ENCODE data around the gene RBL2. TPM values are rescaled to one million over a fixed set of nuclear protein-coding genes. Genes with fewer than 3 reads are reported as not detected.

Gene RBL2
- total RNA-seq, 1 experiment from 2014 or later = 33.4 TPM

DNA sequence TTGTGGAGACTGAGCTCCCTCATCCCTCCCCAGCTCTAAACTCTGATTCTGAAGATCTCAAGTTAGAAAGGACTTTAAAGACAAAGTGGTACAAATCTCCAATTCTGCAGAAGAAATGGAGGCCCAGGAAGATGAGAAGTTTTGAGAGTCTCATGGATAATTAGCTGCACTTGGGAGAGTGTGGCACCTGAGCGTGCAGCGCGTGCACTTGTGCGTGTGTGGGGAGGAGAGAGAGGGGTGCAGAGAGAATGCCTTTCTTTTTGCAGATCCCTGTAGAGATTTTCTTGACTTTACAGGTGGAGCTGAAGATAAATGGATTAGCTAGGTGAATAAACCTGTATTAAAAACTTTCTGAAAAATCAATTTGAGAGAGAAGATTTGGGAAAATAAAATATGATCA lies 83.6 kb downstream of the RBL2 start:
- DNase-seq (ENCODE audit: low read depth, low spot score) (no peak), ATAC-seq (no peak)
- H3K79me2 ChIP-seq (ENCODE audit: insufficient read depth, low read length) = no peaks in the 10 kb centered on the region
- no peaks in the 10 kb centered on the region for H3K36me3 ChIP-seq (ENCODE audit: control insufficient read depth in 1 of 2, insufficient read depth in 2 of 2, low read length in 2 of 2)
- H3K27ac ChIP-seq (ENCODE audit: low read depth, low read length) = no peak overlapping the region
- H4K20me1 ChIP-seq (ENCODE audit: insufficient read depth) = no peaks in the 10 kb centered on the region
- no peak overlapping the region for H2AFZ ChIP-seq (ENCODE audit: low read depth, low read length, poor library complexity, severe bottlenecking)
- CTCF ChIA-PET = no interaction called here
- H3K27me3 ChIP-seq (ENCODE audit: insufficient read depth, low read length) = no peaks in the 10 kb centered on the region
- TF ChIP-seq EZH2 (IDR thresholded peaks at IDR 0.05) = no peak
- TF ChIP-seq SIN3A (IDR thresholded peaks at IDR 0.05; ENCODE audit: low read depth) = no peak
- no peak for TF ChIP-seq SP1 (IDR thresholded peaks at IDR 0.05; ENCODE audit: low read depth)
- no peak for TF ChIP-seq CEBPB (IDR thresholded peaks at IDR 0.05; ENCODE audit: low read depth)
- no peak for TF ChIP-seq SRF (IDR thresholded peaks at IDR 0.05; ENCODE audit: low read depth)
- TF ChIP-seq RAD21 (IDR thresholded peaks at IDR 0.05; ENCODE audit: low read depth) = no peak
- TF ChIP-seq, protein P1, sequence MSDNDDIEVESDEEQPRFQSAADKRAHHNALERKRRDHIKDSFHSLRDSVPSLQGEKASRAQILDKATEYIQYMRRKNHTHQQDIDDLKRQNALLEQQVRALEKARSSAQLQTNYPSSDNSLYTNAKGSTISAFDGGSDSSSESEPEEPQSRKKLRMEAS (IDR thresholded peaks at IDR 0.05) = no peak
- TF ChIP-seq JUND (IDR thresholded peaks at IDR 0.05) = no peak
- TF ChIP-seq ELF1 (IDR thresholded peaks at IDR 0.05; ENCODE audit: borderline replicate concordance, low read depth) = no peak
- TF ChIP-seq ZFX (IDR thresholded peaks at IDR 0.05) = no peak
- no peak for TF ChIP-seq POLR2A (IDR thresholded peaks at IDR 0.05; ENCODE audit: borderline replicate concordance, extremely low read depth, insufficient read depth, insufficient read length)
- TF ChIP-seq FOSL1 (IDR thresholded peaks at IDR 0.05; ENCODE audit: low read depth) = no peak
- TF ChIP-seq EGR1 (IDR thresholded peaks at IDR 0.05; ENCODE audit: low read depth) = no peak
- no peaks in the 10 kb centered on the region for H3K9me2 ChIP-seq (ENCODE audit: insufficient read depth)
- no peaks in the 10 kb centered on the region for H3K4me1 ChIP-seq (ENCODE audit: control insufficient read depth in 1 of 2, insufficient read depth in 2 of 2, low read length in 2 of 2)
- intact Hi-C loops (cut with micrococcal nuclease) = no loop called here
- H3K9me3 ChIP-seq (ENCODE audit: control insufficient read depth in 1 of 2, insufficient read depth in 1 of 2, low read depth in 1 of 2, low read length in 2 of 2) = no peaks in the 10 kb centered on the region
- RAD21 ChIA-PET (ENCODE audit: low non-redundant PET in 1 of 2, low total read pairs in 2 of 2, uncharacterized antibody in 2 of 2, unreplicated experiment in 2 of 2) = no interaction called here
- BruUV-seq (replicated peaks) = no TSS peak
- no peak overlapping the region for H3K9ac ChIP-seq (ENCODE audit: low read length)
- H3K4me3 ChIP-seq (replicated peaks in 1 of 2; ENCODE audit: low read depth in 1 of 2, low read length in 2 of 2) = no peak overlapping the region
- POLR2A ChIA-PET = no interaction called here
- no peak overlapping the region for H3K4me2 ChIP-seq (ENCODE audit: low read length)

DNA sequence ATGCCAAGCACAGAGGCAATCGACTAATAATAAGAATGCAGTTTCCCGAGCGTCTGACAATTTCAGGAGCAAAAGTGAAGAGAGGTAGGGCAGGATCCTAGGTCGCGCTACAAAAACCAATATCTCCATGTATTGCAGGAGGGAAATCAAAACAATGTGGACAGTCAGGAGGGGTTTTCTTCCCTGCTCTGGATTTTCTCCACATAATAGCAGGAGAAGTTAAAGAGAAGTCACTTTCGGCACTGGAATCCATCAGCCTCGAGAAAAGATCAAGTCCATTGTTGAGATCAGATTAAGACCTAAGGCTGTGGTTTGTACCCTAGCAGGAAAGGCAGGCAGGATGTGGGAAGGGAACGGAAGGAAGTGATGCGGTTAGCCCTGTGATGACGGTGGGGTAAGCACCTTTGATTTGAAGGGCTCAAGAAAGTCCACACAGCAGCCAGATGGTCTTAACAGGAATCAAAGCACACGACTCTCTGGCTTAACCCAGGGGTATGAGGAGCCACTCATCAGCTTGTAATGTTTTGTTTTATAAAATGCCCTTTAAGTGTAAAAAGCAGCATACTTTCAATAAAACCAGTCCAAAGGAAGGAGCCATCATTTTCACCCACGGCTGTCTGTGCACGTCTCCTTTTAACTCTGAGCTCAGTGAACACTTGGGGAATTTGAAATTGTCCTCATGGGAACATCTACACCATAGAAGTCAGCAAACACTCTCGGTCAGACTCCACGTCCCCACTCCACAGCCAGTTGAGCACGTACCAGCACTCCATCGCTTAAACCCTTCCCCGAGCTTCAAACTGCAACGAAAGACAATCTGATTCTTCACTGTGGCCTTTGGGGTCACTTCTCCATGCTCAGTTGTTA lies 84.5 kb downstream of the RBL2 start:
- BruUV-seq (replicated peaks) = no TSS peak

More for the DNA sequence above, 84.5 kb downstream of the RBL2 start:
- ChIA-PET RAD21 (ENCODE audit: low non-redundant PET in 1 of 2, low total read pairs in 2 of 2, uncharacterized antibody in 2 of 2, unreplicated experiment in 2 of 2) (no interaction called here), POLR2A (no interaction called here), CTCF (no interaction called here)
- TF ChIP-seq YY1 (IDR thresholded peaks at IDR 0.05; ENCODE audit: extremely low read depth, insufficient replicate concordance, low read depth, low read length) (no peak), EGR1 (IDR thresholded peaks at IDR 0.05; ENCODE audit: low read depth) (no peak), ZBTB33 (IDR thresholded peaks at IDR 0.05; ENCODE audit: extremely low read depth, insufficient replicate concordance, low read length) (no peak), CTCF (IDR thresholded peaks at IDR 0.05 in 2 of 3, conservative IDR thresholded peaks at IDR 0.05 in 1 of 3; ENCODE audit: borderline replicate concordance in 1 of 3, insufficient read depth in 1 of 3, low read depth in 2 of 3, low read length in 2 of 3) (no peak), CEBPB (IDR thresholded peaks at IDR 0.05; ENCODE audit: low read depth) (no peak), SP1 (IDR thresholded peaks at IDR 0.05; ENCODE audit: low read depth) (no peak), EZH2 (IDR thresholded peaks at IDR 0.05) (no peak), CBX3 (IDR thresholded peaks at IDR 0.05; ENCODE audit: low read depth) (no peak), ZFX (IDR thresholded peaks at IDR 0.05) (no peak), ELF1 (IDR thresholded peaks at IDR 0.05; ENCODE audit: borderline replicate concordance, low read depth) (no peak)
- TF ChIP-seq, protein P1 (IDR thresholded peaks at IDR 0.05) = no peak
- no peak overlapping the region for H2AFZ ChIP-seq (ENCODE audit: low read depth, low read length, poor library complexity, severe bottlenecking)
- ATAC-seq (no peak), DNase-seq (ENCODE audit: low read depth, low spot score) (no peak)
- no peak overlapping the region for H3K4me2 ChIP-seq (ENCODE audit: low read length)
- no peak overlapping the region for H3K27ac ChIP-seq (ENCODE audit: low read depth, low read length)
- H3K27me3 ChIP-seq (ENCODE audit: insufficient read depth, low read length) = no peaks in the 10 kb centered on the region
- H3K36me3 ChIP-seq (ENCODE audit: control insufficient read depth in 1 of 2, insufficient read depth in 2 of 2, low read length in 2 of 2) = no peaks in the 10 kb centered on the region
- H3K4me1 ChIP-seq (ENCODE audit: control insufficient read depth in 1 of 2, insufficient read depth in 2 of 2, low read length in 2 of 2) = no peaks in the 10 kb centered on the region
- intact Hi-C loops (cut with micrococcal nuclease) = no loop called here
- H4K20me1 ChIP-seq (ENCODE audit: insufficient read depth) = no peaks in the 10 kb centered on the region
- no peaks in the 10 kb centered on the region for H3K9me3 ChIP-seq (ENCODE audit: control insufficient read depth in 1 of 2, insufficient read depth in 1 of 2, low read depth in 1 of 2, low read length in 2 of 2)
- no peak overlapping the region for H3K4me3 ChIP-seq (replicated peaks in 1 of 2; ENCODE audit: low read depth in 1 of 2, low read length in 2 of 2)
- H3K79me2 ChIP-seq (ENCODE audit: insufficient read depth, low read length) = no peaks in the 10 kb centered on the region
- H3K9me2 ChIP-seq (ENCODE audit: insufficient read depth) = no peaks in the 10 kb centered on the region
- no peak overlapping the region for H3K9ac ChIP-seq (ENCODE audit: low read length)
